DMS153 treated with DMSO at 0.1 percent for 48 hours (cell line): ENCODE measurements around the gene STAP2.

Experiments used
- DNase-seq: peaks from one replicate; lab custom pipeline; 2025; ENCODE audit not compliant: unreplicated experiment; lab: John Stamatoyannopoulos, UW

Gene STAP2

DNA sequence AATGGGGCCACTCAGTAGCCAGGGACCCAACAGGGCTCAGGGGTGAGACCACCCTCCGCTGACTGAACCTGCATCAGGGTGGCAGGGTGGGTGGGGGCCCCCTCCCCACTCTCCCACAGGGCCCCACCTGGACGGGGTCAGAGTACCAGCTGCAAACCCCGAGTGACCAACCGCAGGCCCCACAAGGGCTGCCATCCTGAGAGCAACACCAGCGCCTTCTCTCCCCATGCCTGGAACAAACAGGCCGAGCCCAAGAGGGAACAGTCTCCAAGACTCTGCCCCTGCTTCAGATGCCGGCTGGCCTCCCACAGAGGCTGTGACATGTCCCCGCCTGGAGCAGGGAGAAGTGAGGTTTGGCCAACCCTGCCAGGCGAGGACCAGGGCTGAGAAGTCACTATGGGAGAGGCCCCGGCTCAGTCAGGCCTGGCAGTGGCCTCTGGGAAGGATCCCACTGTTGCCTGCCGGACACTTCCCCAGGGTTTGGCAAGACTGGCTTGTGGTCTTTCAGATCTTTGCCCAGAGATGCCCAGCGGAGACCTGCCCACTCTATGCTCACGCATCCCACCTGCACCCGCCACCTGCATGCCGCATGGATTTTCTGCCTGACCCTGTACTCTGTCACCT is 31.9 kb upstream of the STAP2 start:
- no peak for DNase-seq

DNA sequence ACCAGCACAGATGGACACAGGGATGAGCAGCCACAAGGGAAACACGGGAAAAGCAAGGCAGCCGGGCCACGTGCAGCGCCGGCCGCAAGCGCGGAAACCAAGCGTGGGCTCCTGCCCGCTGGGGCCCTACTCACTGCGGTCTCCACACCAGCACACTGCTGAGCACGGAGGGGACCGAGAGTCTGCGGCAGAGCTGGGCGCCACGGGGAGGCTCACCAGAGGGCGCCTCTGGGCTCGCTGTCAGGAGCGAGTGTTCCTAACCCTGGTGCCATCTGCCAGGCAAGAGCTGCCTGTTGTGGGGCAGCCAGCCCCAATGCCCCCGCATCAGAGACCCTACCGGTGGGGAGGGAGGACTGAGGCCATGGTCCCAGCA is 31.2 kb upstream of the STAP2 start:
- peak; percentile 14 for DNase-seq

DNA sequence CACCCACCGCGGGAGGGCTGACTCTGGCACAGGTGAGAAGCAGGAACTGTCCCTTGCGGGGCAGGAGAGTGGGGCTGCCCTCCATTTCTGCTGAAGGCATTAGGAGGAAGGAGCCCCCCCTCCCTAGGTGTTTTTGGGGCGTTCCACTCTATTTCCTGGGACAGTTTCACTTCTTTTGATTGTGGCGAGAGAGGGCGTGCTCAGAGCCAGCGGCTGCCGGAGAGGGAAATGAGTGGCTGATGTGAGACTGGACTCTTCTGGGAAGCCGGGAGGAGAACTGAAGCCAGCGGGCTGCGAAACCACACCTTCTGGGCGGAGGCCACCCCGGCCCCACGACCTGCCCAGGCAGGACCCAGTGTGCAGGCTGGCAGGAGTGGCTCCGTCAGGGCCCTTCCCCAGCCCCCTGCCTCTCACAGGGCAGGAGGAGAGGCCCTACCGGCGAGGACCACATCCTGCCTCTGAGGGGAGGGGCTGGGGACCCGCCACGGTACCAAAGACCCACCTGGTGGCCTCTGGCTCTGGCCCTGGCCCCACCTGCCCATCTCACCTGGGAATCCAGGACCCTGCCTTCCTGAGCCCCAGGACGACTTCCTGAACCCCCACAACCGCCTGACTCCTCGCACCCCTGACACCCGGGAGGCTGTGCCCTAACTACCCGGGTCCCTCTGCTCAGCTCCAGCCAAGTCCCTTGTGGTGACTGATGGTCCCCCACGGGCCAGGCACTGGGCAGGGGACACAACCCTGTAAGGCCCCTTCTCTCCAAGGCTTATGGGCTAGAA is 30.7 kb upstream of the STAP2 start:
- DNase-seq: peak; percentile 27

DNA sequence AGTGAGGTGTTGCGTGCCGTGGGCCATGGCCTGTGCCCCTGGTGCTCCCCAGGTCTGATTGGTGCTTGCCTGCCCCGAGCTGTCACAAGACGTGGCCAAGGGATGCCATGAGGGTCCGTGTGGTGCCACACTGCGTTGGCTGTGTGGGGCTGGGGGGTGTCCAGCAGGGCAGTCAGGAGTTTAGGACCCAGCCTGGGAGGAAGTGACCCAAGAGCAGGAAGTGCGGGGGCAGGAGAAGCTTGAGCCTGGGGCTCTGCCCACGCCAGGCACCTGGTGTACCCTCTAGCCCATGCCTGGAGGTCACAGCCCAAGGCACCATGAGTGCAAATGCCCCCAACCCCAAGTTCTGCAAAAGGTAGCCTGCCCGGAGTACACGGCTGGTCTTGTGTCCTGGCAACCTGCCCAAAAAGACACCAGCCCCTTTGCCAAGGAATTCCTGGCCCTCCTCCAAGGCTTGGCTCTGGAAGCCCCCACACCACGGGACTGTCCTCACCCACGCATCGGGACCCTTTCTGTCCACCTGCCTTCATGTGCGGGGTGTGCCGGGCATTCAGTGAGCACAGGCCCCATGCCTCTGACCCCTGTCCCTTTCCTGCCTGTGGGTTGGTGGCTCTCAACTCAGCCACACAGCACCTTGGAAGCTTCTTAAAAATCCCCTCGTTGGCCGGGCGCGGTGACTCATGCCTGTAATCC is 29.6 kb upstream of the STAP2 start:
- no peak for DNase-seq

DNA sequence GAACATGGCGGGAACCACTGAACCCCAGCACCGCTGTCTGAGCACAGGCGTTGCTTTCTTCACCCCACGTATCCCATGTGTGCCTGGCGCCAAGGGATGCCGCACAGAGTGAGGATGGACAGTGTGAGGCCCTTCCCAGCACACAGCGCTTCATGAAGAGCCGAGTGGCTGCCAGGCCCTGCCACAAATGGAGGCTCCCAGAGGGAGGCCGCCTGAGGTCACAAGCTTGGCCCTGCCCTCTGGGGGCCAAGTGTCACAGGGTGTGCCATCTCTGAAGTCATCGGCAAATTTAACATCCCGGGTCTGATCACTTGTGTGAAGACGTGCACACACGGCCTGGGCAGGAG is 29.1 kb upstream of the STAP2 start:
- DNase-seq: no peak

DNA sequence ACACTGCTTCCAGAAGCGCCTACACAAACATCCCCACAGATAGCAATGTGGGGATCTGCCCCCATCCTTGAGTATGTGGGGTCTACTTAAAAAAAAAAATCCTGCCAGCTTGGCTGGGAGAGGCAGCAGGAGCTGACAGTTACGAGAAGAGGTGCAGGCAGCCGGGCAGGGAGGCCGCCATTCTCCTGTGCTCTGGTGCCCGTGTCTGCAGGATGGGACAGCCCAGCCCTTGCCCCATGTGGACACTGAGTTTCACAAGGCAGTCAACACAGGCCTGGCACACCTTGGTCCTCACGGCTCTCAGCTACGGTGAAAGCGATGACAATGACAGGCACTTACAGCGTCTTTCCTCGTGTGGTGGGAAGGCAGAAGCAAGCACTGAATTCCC is 28.7 kb upstream of the STAP2 start:
- DNase-seq: no peak

DNA sequence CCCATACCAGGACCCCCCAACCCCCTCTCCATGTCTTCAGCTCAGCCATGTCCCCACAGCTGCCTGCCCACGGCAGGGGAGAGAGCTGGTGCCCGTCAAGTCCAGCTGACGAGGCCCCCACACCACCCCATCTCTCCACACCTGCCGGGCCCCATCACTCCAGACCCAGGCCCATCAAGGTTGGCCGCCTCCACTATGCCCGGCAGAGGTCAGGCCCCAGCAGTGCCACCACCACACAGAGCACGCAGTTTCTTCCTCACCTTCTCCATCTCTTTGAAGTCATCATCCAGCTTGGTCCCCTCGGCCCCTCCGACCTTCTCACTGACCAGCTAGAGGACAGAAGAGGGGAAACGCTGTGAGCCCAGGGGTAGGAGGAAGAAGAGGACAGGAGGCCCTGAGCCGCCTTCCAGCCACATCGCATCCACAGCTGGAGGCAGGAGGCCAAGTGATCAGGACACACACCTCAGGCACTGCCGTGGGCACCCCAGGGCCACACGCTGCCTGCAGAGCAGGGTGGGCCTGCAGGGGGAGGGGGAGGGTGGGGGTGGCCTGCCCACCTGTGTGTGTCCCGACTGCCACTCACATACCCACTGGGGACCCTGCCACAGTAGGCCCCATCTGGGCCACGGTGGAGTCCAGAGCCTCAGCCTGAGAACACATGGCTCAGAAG is 28.2 kb upstream of the STAP2 start:
- DNase-seq: no peak

DNA sequence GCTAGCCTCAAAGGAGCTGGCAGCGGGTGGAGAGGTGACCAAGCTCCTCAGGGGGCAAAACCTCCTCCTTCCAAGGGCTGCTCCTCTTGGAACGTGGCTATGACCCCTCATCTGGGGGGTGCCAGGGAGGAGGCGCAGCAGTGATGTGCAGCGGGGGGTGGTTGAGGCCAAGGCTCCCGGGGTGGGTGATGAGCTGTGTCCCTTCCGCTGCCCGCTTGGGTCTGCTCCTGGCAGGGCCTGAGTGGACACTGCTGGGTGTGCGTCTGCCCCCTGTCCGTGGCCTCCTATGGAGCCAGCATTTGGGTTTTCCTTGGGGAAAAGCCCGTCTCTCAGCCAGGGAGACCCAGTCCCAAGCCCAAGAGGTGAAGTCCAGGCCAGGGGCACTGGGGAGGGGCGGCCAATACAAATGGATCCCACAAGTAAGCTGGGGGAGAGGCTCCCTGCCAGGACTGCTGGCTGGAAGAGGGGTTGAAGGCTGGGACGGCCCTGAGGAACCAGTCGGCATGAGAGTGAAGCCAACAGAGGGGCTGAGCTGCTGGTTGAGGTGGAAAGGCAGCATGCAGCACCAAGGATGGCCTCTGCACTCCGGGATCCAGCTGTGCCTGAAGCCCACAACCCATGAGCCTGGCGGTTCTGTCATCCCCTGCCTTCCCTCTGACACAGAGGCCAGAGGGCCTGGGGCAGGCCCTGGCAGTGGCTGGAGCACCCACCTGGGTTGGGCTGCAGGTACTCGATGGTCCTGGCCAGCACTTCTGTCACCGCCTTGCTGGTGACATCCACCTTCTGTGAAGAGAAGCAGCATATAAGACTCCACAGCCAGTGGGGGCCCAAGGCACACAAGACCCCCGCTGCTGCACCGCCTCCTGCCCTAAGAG is 27.4 kb upstream of the STAP2 start:
- DNase-seq: no peak

DNA sequence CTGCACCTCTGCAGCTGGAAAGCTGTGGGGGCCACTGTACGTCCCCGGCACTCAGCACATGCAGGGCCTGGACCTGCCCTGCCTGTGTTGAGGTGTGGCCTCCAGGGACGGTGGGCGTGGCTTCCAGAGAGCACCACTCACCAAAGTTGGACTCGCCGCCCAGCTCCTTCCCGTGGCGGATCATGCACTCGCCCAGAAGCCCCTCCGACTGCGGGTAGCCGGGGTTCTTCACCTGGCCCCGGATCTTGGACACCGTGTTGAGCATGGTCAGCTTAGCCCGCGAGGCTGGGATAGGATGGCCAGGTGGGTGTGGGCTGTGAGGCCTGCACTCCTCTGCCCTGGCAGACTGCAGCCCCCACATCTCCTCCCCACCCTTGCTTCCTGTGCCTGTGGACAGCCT is 26.7 kb upstream of the STAP2 start:
- DNase-seq: no peak

DNA sequence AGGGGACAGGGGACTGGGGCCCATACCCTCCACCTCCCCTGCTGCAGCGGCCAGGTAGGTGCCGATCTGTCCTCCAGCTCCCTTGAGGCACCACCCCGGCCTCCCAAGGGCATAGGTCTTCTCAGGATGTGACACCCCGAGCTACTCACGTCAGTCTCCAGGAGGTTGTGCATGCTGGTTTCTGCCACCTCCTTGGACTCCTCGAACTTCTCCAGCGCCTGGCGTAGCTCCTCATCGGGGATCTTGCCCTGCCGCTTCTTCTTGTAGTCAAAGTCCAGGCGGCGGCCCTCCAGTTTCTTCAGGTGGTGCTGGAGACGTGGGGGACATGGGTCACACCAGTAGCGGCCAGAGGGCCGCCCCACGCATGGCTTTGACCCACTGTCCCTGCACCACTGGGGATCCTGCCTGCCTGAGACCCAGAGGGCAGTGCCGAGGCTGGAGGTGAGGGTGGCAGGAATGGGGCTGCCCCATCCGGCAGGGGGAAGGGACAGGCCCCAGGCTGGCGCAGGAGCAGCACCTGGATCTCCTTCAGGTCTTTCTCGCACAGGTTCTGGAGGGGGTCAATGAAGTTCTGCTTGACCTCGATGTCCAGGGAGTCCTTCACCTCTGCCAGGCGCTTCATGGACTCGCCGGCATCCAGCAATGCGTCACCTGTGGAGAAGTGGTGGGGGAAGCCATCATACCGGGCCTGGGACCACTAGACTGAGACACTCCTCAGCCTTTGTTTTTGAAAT is 25.1 kb upstream of the STAP2 start:
- DNase-seq: no peak

DNA sequence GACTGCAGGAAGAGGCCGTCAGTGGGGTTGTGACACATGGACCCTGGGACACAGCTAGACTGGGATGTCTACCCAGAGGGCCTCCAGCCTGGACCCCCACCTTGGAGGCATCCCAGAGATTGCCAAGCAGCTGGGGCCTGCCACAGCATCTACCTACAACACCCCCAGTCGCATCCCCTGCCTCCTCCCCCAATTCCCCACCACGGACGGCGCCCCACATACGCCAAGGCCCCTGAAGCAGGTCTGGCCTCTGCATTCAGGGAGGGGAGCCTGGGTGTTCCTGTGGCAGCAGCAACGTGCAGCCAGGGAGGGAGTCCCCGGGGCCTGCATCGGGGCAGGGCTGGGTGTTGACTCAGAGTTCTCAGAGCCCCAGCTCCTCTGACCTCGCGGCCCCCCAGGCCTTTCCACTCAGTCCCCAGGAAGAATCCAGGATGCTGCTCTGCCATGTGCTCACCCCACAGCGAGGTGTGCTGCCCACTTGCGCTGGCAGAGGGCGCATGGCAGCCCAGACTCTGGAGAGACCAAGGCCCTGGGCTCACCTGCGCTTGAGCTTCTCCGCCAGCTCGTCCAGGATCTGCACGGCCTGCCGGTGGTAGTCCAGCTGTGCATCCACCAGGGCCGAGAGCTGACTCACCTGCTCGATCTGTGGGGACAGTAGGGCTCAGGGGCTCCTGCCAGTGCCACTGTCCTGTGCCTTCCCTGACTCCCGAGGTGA is 24.4 kb upstream of the STAP2 start:
- no peak for DNase-seq

DNA sequence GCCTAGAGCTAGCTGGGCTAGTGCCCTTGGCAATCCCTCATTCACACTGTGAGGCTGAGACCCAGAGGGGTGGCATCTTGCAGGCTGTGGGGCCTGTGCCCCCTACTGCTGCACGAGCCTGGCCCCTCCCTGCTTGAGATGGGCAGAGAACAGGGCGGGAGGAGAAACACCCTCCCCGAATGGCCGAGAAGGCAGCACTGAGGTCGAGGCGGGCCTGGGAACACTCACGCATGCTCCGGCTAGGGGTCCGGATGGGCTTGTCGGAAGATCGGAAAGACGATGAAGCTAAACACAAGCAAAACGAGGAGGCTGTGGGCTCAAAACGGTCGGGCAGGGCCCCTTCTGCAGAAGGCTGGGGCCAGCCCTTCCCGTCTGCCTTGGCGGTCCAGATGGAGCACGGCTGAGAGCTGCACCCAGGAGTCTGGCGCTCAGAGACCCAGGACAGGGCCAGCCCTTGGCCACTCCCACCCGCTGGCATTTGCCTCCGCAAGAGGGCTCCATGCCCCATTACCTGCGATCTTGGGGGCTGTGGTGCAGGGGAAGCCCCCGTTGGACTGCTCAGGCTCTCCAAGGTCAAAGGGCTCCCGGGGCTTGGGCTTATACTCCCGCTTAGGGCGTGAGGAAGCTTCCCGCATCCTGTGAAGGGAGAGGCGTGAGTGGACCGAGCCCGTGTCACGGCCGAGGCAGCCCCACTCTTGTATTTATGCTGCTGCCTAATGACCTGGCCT is 23.6 kb upstream of the STAP2 start:
- no peak for DNase-seq

DNA sequence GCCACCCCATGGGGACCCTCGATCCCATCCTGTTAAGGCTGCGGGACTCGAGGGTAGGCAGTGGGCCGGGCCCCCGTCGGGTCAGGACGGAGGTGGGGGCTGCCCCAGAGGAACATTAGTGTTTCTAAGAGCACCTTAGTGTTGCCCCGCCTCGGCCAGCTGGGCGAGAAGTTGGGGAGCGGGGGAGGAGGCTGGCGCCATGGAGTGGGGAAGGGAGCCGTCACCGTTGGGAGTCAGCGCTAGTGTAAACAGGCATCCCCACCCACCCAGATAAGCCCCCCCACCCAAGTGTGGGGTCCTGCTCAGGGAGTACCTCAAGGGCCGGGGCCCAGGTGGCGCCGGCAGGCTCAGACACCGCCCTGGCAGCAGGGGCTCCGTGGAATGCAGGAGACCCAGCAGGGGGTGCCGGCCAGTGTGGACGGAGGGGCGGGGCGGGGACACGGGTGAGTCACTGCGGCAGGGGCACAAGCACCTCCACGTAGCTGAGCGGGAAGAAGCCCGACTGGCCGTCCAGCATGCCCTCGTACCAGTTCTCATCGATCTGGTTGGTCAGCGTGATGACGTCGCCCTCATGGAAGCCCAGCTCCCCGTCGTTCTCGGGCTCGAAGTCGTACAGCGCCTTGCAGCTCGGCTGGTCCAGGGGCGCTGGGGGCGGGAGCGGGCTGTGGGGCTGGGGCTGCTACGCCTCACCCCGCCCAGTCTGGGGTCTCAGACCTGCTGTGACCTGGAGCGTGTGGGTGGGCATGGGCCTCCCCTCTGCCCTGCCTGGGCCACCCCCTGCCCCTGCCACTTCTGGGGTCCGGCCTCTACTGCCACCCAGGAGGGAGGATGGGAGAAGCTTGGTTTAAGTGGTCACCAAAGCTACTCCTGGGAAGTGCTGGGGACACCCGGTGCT is 22.8 kb upstream of the STAP2 start:
- no peak for DNase-seq

DNA sequence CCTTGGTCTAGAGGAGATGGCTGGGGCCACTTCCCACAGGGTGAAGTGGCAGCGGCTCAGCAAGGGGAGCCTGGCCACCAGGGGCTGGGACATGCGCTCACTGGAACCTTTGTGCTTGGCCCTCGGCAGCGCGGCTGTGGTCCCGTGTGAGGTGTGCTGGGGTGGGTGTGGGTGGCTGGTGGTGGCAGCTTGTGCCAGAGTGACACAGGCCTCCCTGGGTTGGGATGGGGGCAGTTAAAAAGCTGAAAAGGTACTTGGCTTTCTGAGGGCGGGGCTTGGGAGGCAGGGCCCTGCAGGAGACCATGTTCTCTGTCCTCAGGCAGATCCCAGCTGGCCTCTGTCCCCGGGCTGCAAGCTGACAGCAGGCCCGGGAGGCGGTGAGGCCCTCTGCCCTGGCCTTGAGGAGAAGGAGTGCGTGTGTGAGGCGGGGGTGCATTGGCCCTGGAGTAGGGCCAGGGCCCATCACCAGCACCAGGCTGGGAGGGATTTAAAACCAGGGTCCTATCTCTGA is 22.1 kb upstream of the STAP2 start:
- DNase-seq: no peak

DNA sequence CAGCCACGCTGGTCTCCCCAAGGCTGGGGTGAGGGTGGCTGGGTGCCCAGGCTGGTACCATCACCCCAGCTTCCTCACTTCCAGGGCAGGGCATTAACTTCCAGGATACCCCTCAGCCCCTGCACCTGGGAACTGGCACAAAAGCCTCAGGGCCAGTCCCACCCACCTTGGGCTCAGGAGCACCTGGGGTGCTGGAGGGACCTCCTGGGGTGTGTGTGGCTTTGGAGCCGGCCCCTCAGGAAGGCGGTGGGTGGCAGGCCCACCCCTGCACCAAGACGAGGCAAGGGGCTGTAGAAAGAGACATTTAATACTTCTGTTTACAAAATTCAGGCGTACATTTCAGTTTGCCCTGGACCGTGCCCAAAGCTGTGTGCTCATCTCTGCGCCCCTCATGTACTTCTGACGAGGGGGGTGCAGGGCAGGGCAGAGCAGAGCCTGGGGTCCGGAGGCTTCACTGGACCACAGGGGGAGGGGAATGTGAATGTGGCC is 21.5 kb upstream of the STAP2 start:
- no peak for DNase-seq

DNA sequence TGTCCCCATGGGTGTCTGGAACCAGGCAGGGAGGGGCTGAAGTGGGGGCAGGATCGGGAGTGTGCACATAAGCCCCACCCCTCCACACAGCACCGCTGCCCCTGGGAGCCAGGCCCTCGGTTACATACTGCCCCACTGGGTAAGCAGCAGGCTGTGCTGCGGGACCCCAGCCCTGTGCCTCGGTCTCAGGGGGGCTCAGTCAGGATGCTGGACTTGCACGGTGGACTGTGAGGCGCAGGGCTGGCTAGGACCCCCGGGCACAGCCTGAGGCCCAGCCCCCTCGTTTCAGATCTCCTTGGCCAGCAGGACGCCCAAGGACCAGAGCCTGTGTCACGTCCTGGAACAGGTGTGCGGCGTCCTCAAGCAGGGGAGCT is 21.0 kb upstream of the STAP2 start:
- no peak for DNase-seq

DNA sequence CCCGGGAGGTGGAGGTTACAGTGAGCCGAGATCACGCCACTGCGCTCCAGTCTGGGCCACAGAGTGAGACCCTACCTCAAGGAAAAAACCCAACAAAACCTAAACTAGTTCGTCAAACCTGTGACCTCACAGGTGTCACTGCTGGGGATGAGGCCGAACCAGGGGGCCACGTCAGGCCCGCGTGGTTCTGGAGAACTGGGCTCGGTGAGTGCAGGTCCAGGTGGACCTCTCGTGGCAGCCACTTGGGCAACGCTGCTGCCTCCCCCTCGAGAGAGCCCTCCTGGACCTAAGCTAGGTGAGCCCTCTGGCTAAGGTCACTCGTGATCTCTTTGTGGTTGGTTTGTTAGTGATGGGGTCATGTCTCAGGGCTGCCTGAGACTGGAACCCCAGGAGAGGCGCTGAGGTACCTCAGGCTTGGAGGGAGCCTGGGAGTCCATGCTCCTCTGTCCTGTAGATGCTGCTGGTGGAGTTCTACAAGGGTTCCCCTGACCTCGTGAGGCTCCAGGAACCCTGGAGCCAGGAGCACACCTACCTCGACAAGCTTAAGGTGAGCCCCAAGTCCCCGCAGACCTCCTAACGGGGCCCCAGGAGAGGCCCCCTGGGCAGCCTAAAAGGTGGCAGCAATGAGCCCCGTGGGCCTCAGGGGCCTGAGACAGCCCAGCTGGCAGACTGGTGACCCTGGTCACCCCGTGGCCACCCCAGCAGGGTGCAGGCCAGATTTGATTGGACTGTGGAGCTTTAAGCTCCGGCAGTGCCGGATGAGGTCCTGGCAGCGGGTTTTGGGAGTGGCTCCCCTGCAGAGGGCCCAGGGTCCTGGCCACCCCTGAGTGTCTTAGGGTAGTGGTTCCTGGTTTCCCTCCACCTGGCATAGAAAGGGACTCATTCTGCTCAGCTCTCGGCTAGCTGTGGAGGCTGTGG is 20.3 kb upstream of the STAP2 start:
- no peak for DNase-seq
